Parathyroid adenoma (tissue), 2 donors: ENCODE results near the gene TGFBI.

Experiments used
- H2AFZ ChIP-seq: fragments of 300-600 bp; sonication (generic); one replicate; pipeline ENCODE4 v1.7.0; 2017; ENCODE audit warnings: antibody characterized with exemption, mild to moderate bottlenecking
- H3K27ac ChIP-seq: fragments of 300-600 bp; sonication (generic); one replicate; pipeline ENCODE4 v1.7.0; 2017
- H3K27me3 ChIP-seq: fragments of 300-600 bp; sonication (generic); one replicate; pipeline ENCODE4 v1.7.0; 2017; ENCODE audit warnings: low read length; ENCODE audit not compliant: control insufficient read depth, insufficient read depth
- H3K36me3 ChIP-seq: fragments of 300-600 bp; sonication (generic); one replicate; pipeline ENCODE4 v1.7.0; 2017; ENCODE audit warnings: low read length; ENCODE audit not compliant: control insufficient read depth, insufficient read depth
- H3K4me1 ChIP-seq: fragments of 300-600 bp; sonication (generic); one replicate; pipeline ENCODE4 v1.7.0; 2017; ENCODE audit warnings: control low read depth
- H3K4me2 ChIP-seq: fragments of 300-600 bp; sonication (generic); one replicate; pipeline ENCODE4 v1.7.0; 2017; ENCODE audit warnings: low read length
- H3K4me3 ChIP-seq: fragments of 300-600 bp; sonication (generic); one replicate; pipeline ENCODE4 v1.7.0; 2017; ENCODE audit warnings: low read depth, low read length
- H3K79me2 ChIP-seq: fragments of 300-600 bp; sonication (generic); one replicate; pipeline ENCODE4 v1.7.0; 2017; ENCODE audit warnings: control low read depth
- H3K9ac ChIP-seq: fragments of 300-600 bp; sonication (generic); one replicate; pipeline ENCODE4 v1.7.0; 2017; ENCODE audit warnings: mild to moderate bottlenecking
- H3K9me3 ChIP-seq: fragments of 300-600 bp; sonication (generic); one replicate; pipeline ENCODE4 v1.7.0; 2017; ENCODE audit warnings: low read length; ENCODE audit not compliant: control insufficient read depth
- CTCF ChIP-seq: fragments of 300-600 bp; sonication (generic); IDR thresholded peaks from one replicate; pipeline ENCODE4 v1.7.0; 2017; ENCODE audit warnings: antibody characterized with exemption, mild to moderate bottlenecking
- donor health status: primary hyperparathyroidism.

The TGFBI gene

GRCh38 chr5:136005476-136005875 is 23.3 kb upstream of the TGFBI start:
- Histone ChIP-seq H3K4me2 (no peak overlapping the region), H3K9ac (no peak overlapping the region), H3K4me1 (no peaks in the 10 kb centered on the region), H3K27me3 (no peaks in the 10 kb centered on the region), H3K36me3 (no peaks in the 10 kb centered on the region), H2AFZ (no peak overlapping the region), H3K79me2 (no peaks in the 10 kb centered on the region), H3K4me3 (no peak overlapping the region), H3K27ac (no peak overlapping the region), H3K9me3 (no peaks in the 10 kb centered on the region)
- TF ChIP-seq CTCF = no peak

GRCh38 chr5:136006164-136006563 is 22.6 kb upstream of the TGFBI start:
- no peak overlapping the region for H3K27ac ChIP-seq

GRCh38 chr5:136006761-136007251 is 22.0 kb upstream of the TGFBI start:
- no peaks in the 10 kb centered on the region for H3K36me3 ChIP-seq
- no peak overlapping the region for H3K27ac ChIP-seq
- no peak overlapping the region for H3K4me2 ChIP-seq
- no peaks in the 10 kb centered on the region for H3K27me3 ChIP-seq
- H3K4me1 ChIP-seq = no peaks in the 10 kb centered on the region
- H3K4me3 ChIP-seq = no peak overlapping the region
- no peak for TF ChIP-seq CTCF
- no peaks in the 10 kb centered on the region for H3K9me3 ChIP-seq
- no peak overlapping the region for H2AFZ ChIP-seq
- H3K9ac ChIP-seq = no peak overlapping the region
- no peaks in the 10 kb centered on the region for H3K79me2 ChIP-seq

More at GRCh38 chr5:136006164-136006563, 22.6 kb upstream of the TGFBI start:
- no peaks in the 10 kb centered on the region for H3K36me3 ChIP-seq
- no peaks in the 10 kb centered on the region for H3K79me2 ChIP-seq
- H3K27me3 ChIP-seq = no peaks in the 10 kb centered on the region
- H3K4me1 ChIP-seq = no peaks in the 10 kb centered on the region
- TF ChIP-seq CTCF = no peak
- no peaks in the 10 kb centered on the region for H3K9me3 ChIP-seq
- H3K9ac ChIP-seq = no peak overlapping the region
- no peak overlapping the region for H3K4me3 ChIP-seq
- no peak overlapping the region for H3K4me2 ChIP-seq
- no peak overlapping the region for H2AFZ ChIP-seq

- no peak overlapping the region for H3K27ac ChIP-seq
Measured at GRCh38 chr5:136007271-136007670, 21.5 kb upstream of the TGFBI start.

More at GRCh38 chr5:136007271-136007670, 21.5 kb upstream of the TGFBI start:
- H3K4me2 ChIP-seq = no peak overlapping the region
- no peak for TF ChIP-seq CTCF
- no peak overlapping the region for H3K4me3 ChIP-seq
- no peaks in the 10 kb centered on the region for H3K9me3 ChIP-seq
- no peaks in the 10 kb centered on the region for H3K79me2 ChIP-seq
- no peaks in the 10 kb centered on the region for H3K4me1 ChIP-seq
- no peaks in the 10 kb centered on the region for H3K27me3 ChIP-seq
- H2AFZ ChIP-seq = no peak overlapping the region
- H3K36me3 ChIP-seq = no peaks in the 10 kb centered on the region
- no peak overlapping the region for H3K9ac ChIP-seq
